B cell (primary cell): ENCODE data around the gene DNM2. TPM values are rescaled to one million over a fixed set of nuclear protein-coding genes. Genes with fewer than 3 reads are reported as not detected.

Source experiments
- ATAC-seq: fragments of 200-7000 bp; cut with Tn5 transposase; one replicate; pipeline ENCODE4 v1.10.0; 2021; ENCODE audit warnings: low read depth, mild to moderate bottlenecking, moderate number of reproducible peaks, moderate library complexity
- CTCF ChIA-PET: fragments of 350-600 bp; sonication (Branson Sonifier 250); formaldehyde crosslinking; loops from one replicate; lab custom pipeline; 2021; ENCODE audit warnings: antibody characterized with exemption, inconsistent platforms; lab: Charles Lee
- POLR2A ChIA-PET: fragments of 350-600 bp; sonication (Branson Sonifier 250); formaldehyde crosslinking; loops from one replicate; lab custom pipeline; 2021; ENCODE audit warnings: antibody characterized with exemption; lab: Charles Lee
- DNase-seq: peaks from one replicate; pipeline ENCODE4 v3.0.0; 2013
- H2AFZ ChIP-seq: 2 replicates; pipeline ENCODE4 v1.6.1; 2012; ENCODE audit warnings: mild to moderate bottlenecking, low read depth, low read length; ENCODE audit not compliant: insufficient read depth, poor library complexity, severe bottlenecking
- H3K27ac ChIP-seq, 2 donors: 1 replicate in 1 of 2; 2 replicates in 1 of 2; pipeline ENCODE4 v1.5.1; 2012 to 2013; ENCODE audit warnings: low read length in 2 of 2, mild to moderate bottlenecking in 2 of 2, moderate library complexity in 1 of 2
- H3K27me3 ChIP-seq, 4 experiments: fragments of 200-600 bp in 1 of 4; sonication (generic) in 1 of 4; replicated peaks in 1 of 4; 1 replicate in 2 of 4; 2 replicates in 2 of 4; pipeline versions ENCODE4 v1.6.1 to v1.7.0; 2013 to 2016; ENCODE audit warnings: low read length in 3 of 4, mild to moderate bottlenecking in 2 of 4, mixed read lengths in 1 of 4, moderate library complexity in 1 of 4; ENCODE audit not compliant: insufficient read depth in 4 of 4, control insufficient read depth in 3 of 4; ENCODE audit errors: control extremely low read depth in 1 of 4
- H3K36me3 ChIP-seq, 2 experiments: replicated peaks in 1 of 2; 1 replicate in 1 of 2; 2 replicates in 1 of 2; pipeline versions ENCODE4 v1.6.1 to v1.7.1; 2013; ENCODE audit warnings: low read length in 1 of 2; ENCODE audit not compliant: insufficient read depth in 2 of 2, control insufficient read depth in 1 of 2; ENCODE audit errors: control extremely low read depth in 1 of 2, extremely low read depth in 1 of 2
- H3K4me1 ChIP-seq, 2 donors: fragments of 200-600 bp in 1 of 2; sonication (generic) in 1 of 2; 1 replicate in 1 of 2; 2 replicates in 1 of 2; pipeline versions ENCODE4 v1.5.1 to v1.6.1; 2013 to 2017; ENCODE audit warnings: low read length in 2 of 2; ENCODE audit not compliant: control insufficient read depth in 2 of 2, insufficient read depth in 2 of 2
- H3K4me2 ChIP-seq: replicated peaks from 2 replicates; pipeline ENCODE3; 2012; ENCODE audit warnings: mild to moderate bottlenecking, low read depth, low read length; ENCODE audit not compliant: poor library complexity, severe bottlenecking
- H3K4me3 ChIP-seq, 5 experiments: fragments of 200-600 bp in 1 of 5; sonication (generic) in 1 of 5; 1 replicate in 3 of 5; 2 replicates in 2 of 5; pipeline versions ENCODE4 v1.5.1 to v1.7.0; 2011 to 2016; ENCODE audit warnings: low read length in 4 of 5, mild to moderate bottlenecking in 4 of 5, low read depth in 2 of 5, control low read depth in 1 of 5, moderate library complexity in 1 of 5; ENCODE audit not compliant: insufficient read depth in 1 of 5; ENCODE audit errors: control extremely low read depth in 1 of 5, extremely low read depth in 1 of 5
- H3K79me2 ChIP-seq: fragments of 200-600 bp; sonication (generic); one replicate; pipeline ENCODE4 v1.6.0; 2016; ENCODE audit warnings: low read length; ENCODE audit not compliant: control insufficient read depth, insufficient read depth
- H3K9ac ChIP-seq: fragments of 200-600 bp; sonication (generic); 2 replicates; pipeline ENCODE4 v1.6.1; 2017; ENCODE audit warnings: mild to moderate bottlenecking, low read length, moderate library complexity
- H3K9me3 ChIP-seq, 3 donors: one replicate each; pipeline versions ENCODE4 v1.6.1 to v1.7.1; 2013; ENCODE audit warnings: low read length in 2 of 3; ENCODE audit not compliant: control insufficient read depth in 2 of 3, insufficient read depth in 1 of 3; ENCODE audit errors: control extremely low read depth in 1 of 3
- H4K20me1 ChIP-seq: 2 replicates; pipeline ENCODE4 v1.6.0; 2012; ENCODE audit warnings: mild to moderate bottlenecking, low read length; ENCODE audit not compliant: insufficient read depth, control insufficient read depth, poor library complexity, severe bottlenecking
- H3K27ac Mint-ChIP-seq: one replicate; pipeline ENCODE4 v1.8.0; 2021; ENCODE audit warnings: mixed read lengths
- H3K27me3 Mint-ChIP-seq: one replicate; pipeline ENCODE4 v1.8.0; 2021; ENCODE audit warnings: mixed read lengths
- H3K4me1 Mint-ChIP-seq: one replicate; pipeline ENCODE4 v1.8.0; 2021; ENCODE audit warnings: mixed read lengths
- H3K4me3 Mint-ChIP-seq: one replicate; pipeline ENCODE4 v1.8.0; 2021; ENCODE audit warnings: mixed read lengths
- H3K9me3 Mint-ChIP-seq: one replicate; pipeline ENCODE4 v1.8.0; 2022; ENCODE audit warnings: mixed read lengths; ENCODE audit not compliant: insufficient read depth
- CTCF ChIP-seq: fragments of 200-600 bp; IDR thresholded peaks from one replicate; pipeline ENCODE4 v1.8.0; 2022; ENCODE audit warnings: antibody characterized with exemption, mild to moderate bottlenecking
- EZH2 ChIP-seq: IDR thresholded peaks from 2 replicates; pipeline ENCODE4 v1.6.1; 2012; ENCODE audit warnings: borderline replicate concordance, low read depth, mild to moderate bottlenecking, moderate library complexity, low read length; ENCODE audit not compliant: insufficient read depth, poor library complexity, severe bottlenecking
- WGBS: methylation state at CpG from one replicate; pipeline ENCODE4 v1.1.5; 2013; ENCODE audit warnings: missing lambda C conversion rate; ENCODE audit not compliant: insufficient coverage; 5-methylcytosine and 5-hydroxymethylcytosine counted together
- intact Hi-C: fragments of 100-400 bp; cut with micrococcal nuclease; formaldehyde crosslinking; loops from one replicate; pipeline ENCODE4 v1.10.0; 2022
- polyA plus RNA-seq: library from polyadenylated mRNA; depleted of rRNA; stranded (reverse); fragments of >200 nt; gene quantifications from 2 replicates; pipeline ENCODE4 v1.2.3, GENCODE V29; 2012
- total RNA-seq, 2 donors: library from RNA; stranded (reverse); fragments of 120-200 nt in 1 of 2; gene quantifications; 1 replicate in 1 of 2; 2 replicates in 1 of 2; pipeline versions ENCODE4 v1.2.3 to v1.2.4, GENCODE V29; 2013 to 2022

DNM2 gene
- total and polyA plus RNA-seq, 2 donors (not counting 1 experiment from before 2014, with no cell fraction given), result 163 to 353 TPM

GRCh38 chr19:10718205-10719196 is 622 bp downstream of the DNM2 start:
- Histone ChIP-seq H2AFZ (peak overlapping the region; percentile 81), H3K4me1 (peaks cover 18 to 43% of the 10 kb centered on the region in 2 donors)
- under 1% methylated on average over 68 of the region's 70 CpGs for WGBS

More at GRCh38 chr19:10718205-10719196, 622 bp downstream of the DNM2 start:
- H3K9ac ChIP-seq, result peak overlapping the region; percentile 94
- H3K79me2 ChIP-seq, result peaks cover 55% of the 10 kb centered on the region
- H3K9me3 Mint-ChIP-seq, result no peaks in the 10 kb centered on the region
- H3K4me3 Mint-ChIP-seq, result peak overlapping the region; percentile 95
- H3K27me3 Mint-ChIP-seq, result no peaks in the 10 kb centered on the region
- intact Hi-C loops, result no loop called here
- ChIA-PET POLR2A (interaction anchor here (0.6 to 2.9 kb wide), 11 partner anchors 13 to 146 kb away, joined by 3 to 23 read pairs (median 5); partner anchors contain the start of genes QTRT1 and TMED1), CTCF (interaction anchor here (0.7 to 4.0 kb wide), 31 partner anchors 13 to 154 kb away, joined by 3 to 58 read pairs (median 6); partner anchors contain the start of genes CARM1, QTRT1 and TMED1)
- H3K27me3 ChIP-seq, result no peaks in the 10 kb centered on the region
- no peaks in the 10 kb centered on the region for H3K9me3 ChIP-seq
- ATAC-seq, result no peak
- H3K27ac ChIP-seq, result peak overlapping the region; percentile 47 to 89
- DNase-seq, result no peak
- peak overlapping the region; percentile 92 for H3K27ac Mint-ChIP-seq
- TF ChIP-seq EZH2 (no peak), CTCF (no peak)
- H3K4me2 ChIP-seq, result peak overlapping the region; percentile 91
- peaks cover 51% of the 10 kb centered on the region for H3K4me1 Mint-ChIP-seq
- peak overlapping the region; percentile 75 to 96 (median 84) for H3K4me3 ChIP-seq
- peaks cover 52% of the 10 kb centered on the region for H4K20me1 ChIP-seq
- H3K36me3 ChIP-seq, result peaks cover 3 to 11% of the 10 kb centered on the region in 2 experiments
